ENCODE measurements around the gene MED1.

- TF ChIP-seq EZH2 (IDR thresholded peaks at IDR 0.05; ENCODE audit: insufficient read depth, poor library complexity, severe bottlenecking), result no peak
- TF ChIP-seq EZH2phosphoT487 (IDR thresholded peaks at IDR 0.05; ENCODE audit: insufficient read depth, low read depth), result no peak
These were observed 93.6 kb downstream of the MED1 start for GRCh38 chr17:39357488-39357887.

All from GM23248 (cell line).